Mucosa of rectum (tissue), 2 donors: ENCODE data around the gene PTGER4.
"Not testable (repeated sequence)": the region's sequence is repeated elsewhere in the genome, so short reads cannot be mapped to it uniquely, and the experiment has no call there.

ENCODE experiments used
- H3K27ac ChIP-seq, 2 donors: one replicate each; pipeline ENCODE4 v1.7.0; 2013; ENCODE audit warnings: inconsistent platforms in 2 of 2, low read depth in 2 of 2, low read length in 2 of 2
- H3K27me3 ChIP-seq, 2 donors: one replicate each; pipeline ENCODE4 v1.7.0; 2013; ENCODE audit warnings: low read length in 2 of 2; ENCODE audit not compliant: control insufficient read depth in 2 of 2, insufficient read depth in 2 of 2
- H3K36me3 ChIP-seq, 2 donors: one replicate each; pipeline ENCODE4 v1.7.0; 2013; ENCODE audit warnings: low read length in 2 of 2; ENCODE audit not compliant: control insufficient read depth in 2 of 2, insufficient read depth in 2 of 2
- H3K4me1 ChIP-seq, 2 donors: one replicate each; pipeline ENCODE4 v1.7.0; 2013; ENCODE audit warnings: low read length in 2 of 2, mild to moderate bottlenecking in 1 of 2; ENCODE audit not compliant: control insufficient read depth in 2 of 2, insufficient read depth in 2 of 2
- H3K4me3 ChIP-seq, 2 donors: one replicate each; pipeline ENCODE4 v1.7.0; 2013; ENCODE audit warnings: low read length in 2 of 2
- H3K9ac ChIP-seq, 2 donors: one replicate each; pipeline ENCODE4 v1.7.0; 2013; ENCODE audit warnings: low read length in 2 of 2, low read depth in 1 of 2, mild to moderate bottlenecking in 1 of 2
- H3K9me3 ChIP-seq, 2 donors: one replicate each; pipeline ENCODE4 v1.7.0; 2013; ENCODE audit warnings: low read length in 2 of 2; ENCODE audit not compliant: control insufficient read depth in 2 of 2
- donor health status: healthy.
- donor health status: Normal muscosa, but diverticular disease.

Gene PTGER4

GRCh38 chr5:40688127-40688761 lies 8.5 kb downstream of the PTGER4 start:
- Histone ChIP-seq H3K9ac (peak overlapping the region in 1 of 2 donors; percentile 9), H3K9me3 (no peaks in the 10 kb centered on the region), H3K4me1 (peaks cover 18 to 24% of the 10 kb centered on the region in 2 donors), H3K27me3 (no peaks in the 10 kb centered on the region), H3K4me3 (peak overlapping the region in 1 of 2 donors; percentile 35), H3K27ac (peak overlapping the region in 1 of 2 donors; percentile 26), H3K36me3 (peaks cover 21 to 23% of the 10 kb centered on the region in 2 donors)

DNA sequence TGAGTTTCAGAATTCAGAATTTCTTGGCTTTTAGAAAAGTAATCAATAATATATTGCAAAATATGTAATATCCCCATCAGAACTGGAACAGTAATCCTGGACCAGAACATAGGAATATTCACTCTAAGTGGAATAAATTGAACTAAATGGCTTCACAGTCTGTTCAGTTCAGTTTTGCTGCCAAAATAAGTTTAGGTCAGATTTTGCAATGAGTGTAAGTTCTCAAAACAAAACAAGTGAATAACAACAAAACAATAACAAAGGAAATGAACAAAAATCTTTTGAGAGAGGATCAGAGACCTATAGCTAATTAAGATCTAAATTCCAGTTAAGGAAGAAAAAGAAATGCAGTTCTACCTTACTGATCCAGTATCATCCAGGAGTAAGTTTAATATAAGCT lies 9.3 kb downstream of the PTGER4 start:
- H3K4me1 ChIP-seq, result peaks cover 18 to 24% of the 10 kb centered on the region in 2 donors
- H3K27me3 ChIP-seq, result no peaks in the 10 kb centered on the region
- H3K36me3 ChIP-seq, result peaks cover 24 to 27% of the 10 kb centered on the region in 2 donors
- H3K27ac ChIP-seq, result no peak overlapping the region
- no peaks in the 10 kb centered on the region for H3K9me3 ChIP-seq
- no peak overlapping the region for H3K4me3 ChIP-seq
- H3K9ac ChIP-seq, result no peak overlapping the region

- Histone ChIP-seq H3K27me3 (no peaks in the 10 kb centered on the region), H3K4me1 (peaks cover 18 to 24% of the 10 kb centered on the region in 2 donors), H3K27ac (no peak overlapping the region), H3K4me3 (peak overlapping the region in 1 of 2 donors; percentile 7), H3K9me3 (no peaks in the 10 kb centered on the region), H3K36me3 (peaks cover 27 to 29% of the 10 kb centered on the region in 2 donors), H3K9ac (no peak overlapping the region)
Measured at GRCh38 chr5:40689438-40689837, 9.7 kb downstream of the PTGER4 start.

DNA sequence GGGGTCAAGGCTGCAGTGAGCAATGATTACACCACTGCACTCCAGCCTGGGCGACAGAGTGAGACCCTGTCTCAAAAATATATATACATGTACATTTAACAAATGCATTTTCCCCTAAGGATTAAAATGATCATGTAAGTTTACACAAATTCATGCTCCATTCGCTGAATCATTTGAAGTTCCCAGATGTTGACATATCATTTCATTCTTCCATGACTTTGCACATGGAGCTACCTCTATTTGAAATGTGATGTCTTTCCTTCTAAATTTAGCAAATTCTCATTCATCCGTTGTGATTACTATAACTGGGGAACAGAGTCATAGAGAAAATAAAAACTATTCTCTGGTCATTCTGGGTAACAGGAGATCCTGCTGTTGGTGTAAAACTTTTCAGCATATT lies 10.6 kb downstream of the PTGER4 start:
- H3K9me3 ChIP-seq, result no peaks in the 10 kb centered on the region
- H3K4me3 ChIP-seq, result no peak overlapping the region
- no peak overlapping the region for H3K9ac ChIP-seq
- no peak overlapping the region for H3K27ac ChIP-seq
- peaks cover 15 to 16% of the 10 kb centered on the region in 2 donors for H3K4me1 ChIP-seq
- H3K27me3 ChIP-seq, result no peaks in the 10 kb centered on the region
- H3K36me3 ChIP-seq, result peaks cover 29% of the 10 kb centered on the region in 2 donors

- Histone ChIP-seq H3K9ac (no peak overlapping the region), H3K4me1 (peaks cover 10 to 15% of the 10 kb centered on the region in 2 donors), H3K27ac (no peak overlapping the region), H3K9me3 (no peaks in the 10 kb centered on the region), H3K27me3 (no peaks in the 10 kb centered on the region), H3K4me3 (no peak overlapping the region), H3K36me3 (peaks cover 24 to 32% of the 10 kb centered on the region in 2 donors)
Measured at GRCh38 chr5:40691894-40692293, 12.2 kb downstream of the PTGER4 start.

GRCh38 chr5:40694433-40694832 lies 14.7 kb downstream of the PTGER4 start:
- no peak overlapping the region for H3K4me3 ChIP-seq
- peaks cover 2 to 4% of the 10 kb centered on the region in 2 donors for H3K4me1 ChIP-seq
- H3K36me3 ChIP-seq, result peaks cover 24 to 32% of the 10 kb centered on the region in 2 donors
- no peak overlapping the region for H3K27ac ChIP-seq
- no peaks in the 10 kb centered on the region for H3K9me3 ChIP-seq
- no peak overlapping the region for H3K9ac ChIP-seq
- H3K27me3 ChIP-seq, result no peaks in the 10 kb centered on the region

- Histone ChIP-seq H3K9me3 (peaks cover 0 to 3% of the 10 kb centered on the region in 2 donors), H3K9ac (no peak overlapping the region), H3K27me3 (no peaks in the 10 kb centered on the region), H3K27ac (no peak overlapping the region), H3K4me3 (no peak overlapping the region), H3K4me1 (no peaks in the 10 kb centered on the region), H3K36me3 (peaks cover 0 to 3% of the 10 kb centered on the region in 2 donors)
Measured at GRCh38 chr5:40700116-40700782, 20.5 kb downstream of the PTGER4 start.

- H3K36me3 ChIP-seq, H3K9ac ChIP-seq, H3K4me1 ChIP-seq, H3K4me3 ChIP-seq, H3K9me3 ChIP-seq, H3K27ac ChIP-seq, H3K27me3 ChIP-seq: not testable (repeated sequence)
Measured at GRCh38 chr5:40702027-40702426, 22.3 kb downstream of the PTGER4 start.

- H3K9ac ChIP-seq, H3K9me3 ChIP-seq, H3K27ac ChIP-seq: not testable (repeated sequence)
Measured at GRCh38 chr5:40705484-40705883, 25.8 kb downstream of the PTGER4 start.

GRCh38 chr5:40710575-40710974 lies 30.9 kb downstream of the PTGER4 start:
- not testable (repeated sequence) for H3K9ac ChIP-seq, H3K4me3 ChIP-seq, H3K9me3 ChIP-seq, H3K4me1 ChIP-seq, H3K36me3 ChIP-seq, H3K27me3 ChIP-seq, H3K27ac ChIP-seq

More at GRCh38 chr5:40705484-40705883, 25.8 kb downstream of the PTGER4 start:
- H3K4me1 ChIP-seq, H3K36me3 ChIP-seq, H3K27me3 ChIP-seq, H3K4me3 ChIP-seq: not testable (repeated sequence)
